Heart right ventricle (tissue), 16 donors: ENCODE results near the gene RASL10B. TPM values are rescaled to one million over a fixed set of nuclear protein-coding genes. Genes with fewer than 3 reads are reported as not detected.

Source experiments
- ATAC-seq, 8 donors: fragments of 200-7000 bp; cut with Tn5 transposase; one replicate each; pipeline ENCODE4 v1.9.1; 2020; ENCODE audit warnings: mild to moderate bottlenecking in 8 of 8, moderate library complexity in 8 of 8, moderate number of reproducible peaks in 1 of 8
- DNase-seq, 2 donors: peaks; one replicate each; pipeline ENCODE4 v3.0.0-alpha.2; 2020
- H3K27ac ChIP-seq, 10 donors: fragments of 200-600 bp; sonication (generic) in 2 of 10; one replicate each; pipeline versions ENCODE4 v1.5.0 to v1.8.0; 2020 to 2022; ENCODE audit warnings: mild to moderate bottlenecking in 3 of 10
- H3K27me3 ChIP-seq, 7 donors: fragments of 200-600 bp; one replicate each; pipeline ENCODE4 v1.8.0; 2021 to 2022; ENCODE audit warnings: mild to moderate bottlenecking in 2 of 7
- H3K36me3 ChIP-seq, 9 donors: fragments of 200-600 bp; sonication (generic) in 1 of 9; one replicate each; pipeline versions ENCODE4 v1.5.0 to v1.8.0; 2020 to 2022; ENCODE audit warnings: mild to moderate bottlenecking in 2 of 9
- H3K4me1 ChIP-seq, 9 donors: fragments of 200-600 bp; sonication (generic) in 1 of 9; one replicate each; pipeline versions ENCODE4 v1.5.0 to v1.8.0; 2020 to 2022; ENCODE audit warnings: mild to moderate bottlenecking in 4 of 9
- H3K4me3 ChIP-seq, 10 donors: fragments of 200-600 bp; sonication (generic) in 2 of 10; one replicate each; pipeline versions ENCODE4 v1.5.0 to v1.8.0; 2020 to 2022; ENCODE audit warnings: mild to moderate bottlenecking in 7 of 10, moderate library complexity in 2 of 10
- H3K9me3 ChIP-seq, 11 donors: fragments of 200-600 bp in 10 of 11; sonication (generic) in 2 of 11; one replicate each; pipeline versions ENCODE4 v1.5.0 to v1.8.0; 2013 to 2022; ENCODE audit warnings: mild to moderate bottlenecking in 2 of 11, control low read depth in 1 of 11, moderate library complexity in 1 of 11
- WGBS, 2 donors: extraction: QIAGEN DNeasy Blood & Tissue Kit; methylation state at CpG; one replicate each; pipeline ENCODE4 v1.1.7; 2013; ENCODE audit warnings: inconsistent platforms in 1 of 2; 5-methylcytosine and 5-hydroxymethylcytosine counted together
- intact Hi-C, 10 donors: fragments of 100-400 bp; cut with DNase I; formaldehyde crosslinking; loops; one replicate each; pipeline versions ENCODE4 v1.11.1 to v1.14.2; 2022
- polyA plus RNA-seq, 2 donors: library from polyadenylated mRNA; stranded (reverse); fragments of 200-250 nt; gene quantifications; one replicate each; pipeline ENCODE4 v1.2.3, GENCODE V29; 2013
- total RNA-seq, 10 donors: library from RNA; stranded (reverse); fragmentation: NEBNext Ultra II Directional in 3 of 10; extraction: Animal tissue kit (Norgen Biotek cat#: 25700) in 3 of 10; gene quantifications; one replicate each; pipeline versions ENCODE4 v1.2.1 to v1.2.4, GENCODE V29; 2021 to 2023
- TF ChIP-seq, protein P1 (sequence below), 9 donors: fragments of 200-600 bp; sonication (generic) in 2 of 9; IDR thresholded peaks; one replicate each; pipeline versions ENCODE4 v1.5.0 to v1.8.0; 2021 to 2022; ENCODE audit warnings: antibody characterized with exemption in 9 of 9, mild to moderate bottlenecking in 5 of 9, moderate library complexity in 1 of 9
- donor health status: Arrhythmogenic right ventricular cardiomyopathy.
- donor health status: ischemic (EF 13 %, LVEDD 7.1; RV severe dilation, severe dysfunction).
- donor health status: healthy with polysubstance abuse.
- donor health status: DM: no; HTN: yes; CAD: no.
- donor health status: DM: no; HTN: no; CAD: no.
- donor health status: ischemic (EF 25% LVEDD 6.9; RV normal size, moderate dysfunction).
- donor health status: ischemic (EF 25% LVEDD 5.7; RV mildly dilated, moderate dysfunction).
- donor health status: healthy.
- donor health status: DM: yes; HTN: yes; CAD: no.
- donor health status: Ischemic cardiomyopathy.
- donor health status: ischemic (EF 35%, LVEDD 5.7; RV mildly dilated, moderate dysfunction).
- donor health status: nonischemic (EF 11% LVEDD 7.7; RV severe dilation, severe dysfunction).
- donor health status: DM: yes; HTN: yes; CAD: no.
- donor health status: PGD.
- donor health status: ischemic (EF 29% LVEDD 5.4; RV normal size, mild dysfunction).
- donor health status: nonischemic (EF 23%, LVEDD 6.1; RV moderate dilation, normal function).

RASL10B gene
- total and polyA plus RNA-seq, 12 donors = 3.9 to 26.2 (median 10.9) TPM

- H3K9me3 ChIP-seq = no peaks in the 10 kb centered on the region
- intact Hi-C loops = no loop called here
- TF ChIP-seq, protein P1, sequence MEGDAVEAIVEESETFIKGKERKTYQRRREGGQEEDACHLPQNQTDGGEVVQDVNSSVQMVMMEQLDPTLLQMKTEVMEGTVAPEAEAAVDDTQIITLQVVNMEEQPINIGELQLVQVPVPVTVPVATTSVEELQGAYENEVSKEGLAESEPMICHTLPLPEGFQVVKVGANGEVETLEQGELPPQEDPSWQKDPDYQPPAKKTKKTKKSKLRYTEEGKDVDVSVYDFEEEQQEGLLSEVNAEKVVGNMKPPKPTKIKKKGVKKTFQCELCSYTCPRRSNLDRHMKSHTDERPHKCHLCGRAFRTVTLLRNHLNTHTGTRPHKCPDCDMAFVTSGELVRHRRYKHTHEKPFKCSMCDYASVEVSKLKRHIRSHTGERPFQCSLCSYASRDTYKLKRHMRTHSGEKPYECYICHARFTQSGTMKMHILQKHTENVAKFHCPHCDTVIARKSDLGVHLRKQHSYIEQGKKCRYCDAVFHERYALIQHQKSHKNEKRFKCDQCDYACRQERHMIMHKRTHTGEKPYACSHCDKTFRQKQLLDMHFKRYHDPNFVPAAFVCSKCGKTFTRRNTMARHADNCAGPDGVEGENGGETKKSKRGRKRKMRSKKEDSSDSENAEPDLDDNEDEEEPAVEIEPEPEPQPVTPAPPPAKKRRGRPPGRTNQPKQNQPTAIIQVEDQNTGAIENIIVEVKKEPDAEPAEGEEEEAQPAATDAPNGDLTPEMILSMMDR (IDR thresholded peaks at IDR 0.05) = no peak
- H3K36me3 ChIP-seq = peaks cover 0 to 55% (median 26%) of the 10 kb centered on the region in 9 donors
- peaks cover 0 to 15% (median 0%) of the 10 kb centered on the region in 7 donors for H3K27me3 ChIP-seq
- no peak for ATAC-seq
- DNase-seq = no peak
- no peak overlapping the region for H3K4me3 ChIP-seq
- WGBS, 2 donors = 90 to 93% methylated on average over 5 of the region's 5 CpGs
- H3K27ac ChIP-seq = no peak overlapping the region
- H3K4me1 ChIP-seq = peaks cover 13 to 43% (median 24%) of the 10 kb centered on the region in 9 donors
Measured at GRCh38 chr17:35727635-35728034, 3.8 kb upstream of the RASL10B start.

GRCh38 chr17:35728551-35728950 lies 2.9 kb upstream of the RASL10B start:
- Histone ChIP-seq H3K4me3 (no peak overlapping the region), H3K27me3 (peaks cover 0 to 15% (median 0%) of the 10 kb centered on the region in 7 donors), H3K27ac (no peak overlapping the region), H3K4me1 (peaks cover 13 to 45% (median 24%) of the 10 kb centered on the region in 9 donors), H3K36me3 (peaks cover 0 to 45% (median 21%) of the 10 kb centered on the region in 9 donors), H3K9me3 (no peaks in the 10 kb centered on the region)
- TF ChIP-seq, protein P1 (IDR thresholded peaks at IDR 0.05) = no peak
- ATAC-seq (no peak), DNase-seq (no peak)
- WGBS, 2 donors = 93 to 95% methylated on average over 3 of the region's 3 CpGs
- intact Hi-C loops = no loop called here

DNA sequence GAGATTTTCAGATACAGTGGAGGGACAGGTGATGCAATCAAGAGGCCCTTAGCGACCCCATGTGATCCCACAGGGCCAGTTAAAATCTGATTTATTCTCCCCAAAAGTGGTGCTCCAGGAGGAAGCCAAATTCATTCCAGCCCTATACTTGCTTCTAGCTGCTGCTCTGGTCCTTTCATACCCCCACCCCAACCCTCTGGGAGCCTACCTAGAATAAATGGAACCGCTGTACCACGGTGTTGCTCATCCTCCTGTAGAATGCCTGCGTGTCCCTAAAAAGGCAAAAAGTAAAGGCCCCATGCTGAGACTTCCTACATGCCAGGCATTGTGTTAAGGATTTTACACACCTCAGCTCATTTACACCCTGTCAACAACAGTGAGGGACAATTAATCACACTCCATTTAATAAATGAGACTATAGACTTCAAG lies 2.0 kb upstream of the RASL10B start:
- Histone ChIP-seq H3K4me1 (peaks cover 13 to 45% (median 24%) of the 10 kb centered on the region in 9 donors), H3K27me3 (peaks cover 0 to 15% (median 0%) of the 10 kb centered on the region in 7 donors)
- 89 to 92% methylated on average over 4 of the region's 4 CpGs for WGBS, 2 donors

GRCh38 chr17:35730400-35731005 lies 936 bp upstream of the RASL10B start:
- H3K27me3 ChIP-seq = peaks cover 0 to 15% (median 0%) of the 10 kb centered on the region in 7 donors
- H3K4me3 ChIP-seq = no peak overlapping the region
- no peaks in the 10 kb centered on the region for H3K9me3 ChIP-seq
- ATAC-seq (no peak), DNase-seq (no peak)
- intact Hi-C loops = loop anchor here in 1 of 10 donors (5.0 kb wide), 1 partner anchor 68 kb away; no protein-coding TSS in a partner anchor
- TF ChIP-seq, protein P1 (IDR thresholded peaks at IDR 0.05) = no peak
- H3K36me3 ChIP-seq = peaks cover 0 to 26% (median 2%) of the 10 kb centered on the region in 9 donors
- 87 to 92% methylated on average over 10 of the region's 10 CpGs for WGBS, 2 donors
- H3K27ac ChIP-seq = no peak overlapping the region
- H3K4me1 ChIP-seq = peaks cover 13 to 42% (median 24%) of the 10 kb centered on the region in 9 donors

More for the DNA sequence above, 2.0 kb upstream of the RASL10B start:
- TF ChIP-seq, protein P1 (IDR thresholded peaks at IDR 0.05) = no peak
- intact Hi-C loops = no loop called here
- no peak overlapping the region for H3K27ac ChIP-seq
- ATAC-seq (no peak), DNase-seq (no peak)
- no peaks in the 10 kb centered on the region for H3K9me3 ChIP-seq
- H3K36me3 ChIP-seq = peaks cover 0 to 37% (median 12%) of the 10 kb centered on the region in 9 donors
- no peak overlapping the region for H3K4me3 ChIP-seq
